Sigmoid colon (tissue), 7 donors: ENCODE results near the gene AMBP. TPM values are rescaled to one million over a fixed set of nuclear protein-coding genes. Genes with fewer than 3 reads are reported as not detected.

Experiments
- DNase-seq: peaks from one replicate; pipeline ENCODE4 v3.0.0-alpha.2; 2019
- H3K27ac ChIP-seq, 4 donors: fragments of 200-600 bp; sonication (generic); one replicate each; pipeline ENCODE4 v1.5.1; 2016 to 2019; ENCODE audit warnings: mild to moderate bottlenecking in 1 of 4
- H3K27me3 ChIP-seq, 3 donors: fragments of 200-600 bp; sonication (generic); one replicate each; pipeline ENCODE4 v1.5.1; 2019; ENCODE audit warnings: mild to moderate bottlenecking in 1 of 3
- H3K36me3 ChIP-seq, 4 donors: fragments of 200-600 bp; sonication (generic); one replicate each; pipeline ENCODE4 v1.5.1; 2016 to 2019
- H3K4me1 ChIP-seq, 4 donors: fragments of 200-600 bp; sonication (generic); one replicate each; pipeline ENCODE4 v1.5.1; 2017 to 2019
- H3K4me3 ChIP-seq, 4 donors: fragments of 200-600 bp; sonication (generic); one replicate each; pipeline ENCODE4 v1.5.1; 2017 to 2019; ENCODE audit warnings: mild to moderate bottlenecking in 2 of 4, moderate library complexity in 1 of 4
- H3K9me3 ChIP-seq, 4 donors: fragments of 200-600 bp in 3 of 4; sonication (generic) in 3 of 4; one replicate each; pipeline versions ENCODE4 v1.5.1 to v1.6.1; 2013 to 2019
- EP300 ChIP-seq, 4 donors: sonication (generic); formaldehyde crosslinking; IDR thresholded peaks; one replicate each; pipeline ENCODE4 v1.6.1; 2017; ENCODE audit warnings: antibody characterized with exemption in 4 of 4
- POLR2A ChIP-seq, 2 donors: fragments of 450-650 bp; IDR thresholded peaks; one replicate each; pipeline ENCODE4 v1.6.1; 2016; ENCODE audit warnings: antibody characterized with exemption in 2 of 2, mild to moderate bottlenecking in 2 of 2, moderate library complexity in 2 of 2
- POLR2AphosphoS5 ChIP-seq, 4 donors: sonication (generic); formaldehyde crosslinking; IDR thresholded peaks; one replicate each; pipeline ENCODE4 v1.6.1; 2017; ENCODE audit warnings: antibody characterized with exemption in 4 of 4
- WGBS, 2 donors: extraction: QIAGEN DNeasy Blood & Tissue Kit; methylation state at CpG; one replicate each; pipeline ENCODE4 v1.1.7; 2013; 5-methylcytosine and 5-hydroxymethylcytosine counted together
- intact Hi-C: fragments of 100-400 bp; cut with DNase I; formaldehyde crosslinking; loops from one replicate; pipeline ENCODE4 v1.15.1; 2023
- polyA plus RNA-seq, 3 donors: library from polyadenylated mRNA; stranded (reverse); fragments of 200-250 nt; gene quantifications; one replicate each; pipeline ENCODE4 v1.2.3, GENCODE V29; 2013
- total RNA-seq, 4 donors: library from RNA; depleted of rRNA; stranded (reverse); fragments of >200 nt; gene quantifications; one replicate each; pipeline ENCODE4 v1.1.0, GENCODE V29; 2016
- TF ChIP-seq, protein P1 (sequence below), 4 experiments: fragments of 450-650 bp in 3 of 4; fragments of 200-600 bp in 1 of 4; IDR thresholded peaks; one replicate each; pipeline ENCODE4 v1.5.1; 2016 to 2019; ENCODE audit warnings: antibody characterized with exemption in 4 of 4, mild to moderate bottlenecking in 3 of 4, moderate library complexity in 2 of 4
- donor health status: healthy with polysubstance abuse.
- donor health status: Bipolar disorder and iron deficiency.
- donor health status: healthy.

AMBP gene
- total and polyA plus RNA-seq, 7 donors = 0.66 TPM; not detected in 6

DNA sequence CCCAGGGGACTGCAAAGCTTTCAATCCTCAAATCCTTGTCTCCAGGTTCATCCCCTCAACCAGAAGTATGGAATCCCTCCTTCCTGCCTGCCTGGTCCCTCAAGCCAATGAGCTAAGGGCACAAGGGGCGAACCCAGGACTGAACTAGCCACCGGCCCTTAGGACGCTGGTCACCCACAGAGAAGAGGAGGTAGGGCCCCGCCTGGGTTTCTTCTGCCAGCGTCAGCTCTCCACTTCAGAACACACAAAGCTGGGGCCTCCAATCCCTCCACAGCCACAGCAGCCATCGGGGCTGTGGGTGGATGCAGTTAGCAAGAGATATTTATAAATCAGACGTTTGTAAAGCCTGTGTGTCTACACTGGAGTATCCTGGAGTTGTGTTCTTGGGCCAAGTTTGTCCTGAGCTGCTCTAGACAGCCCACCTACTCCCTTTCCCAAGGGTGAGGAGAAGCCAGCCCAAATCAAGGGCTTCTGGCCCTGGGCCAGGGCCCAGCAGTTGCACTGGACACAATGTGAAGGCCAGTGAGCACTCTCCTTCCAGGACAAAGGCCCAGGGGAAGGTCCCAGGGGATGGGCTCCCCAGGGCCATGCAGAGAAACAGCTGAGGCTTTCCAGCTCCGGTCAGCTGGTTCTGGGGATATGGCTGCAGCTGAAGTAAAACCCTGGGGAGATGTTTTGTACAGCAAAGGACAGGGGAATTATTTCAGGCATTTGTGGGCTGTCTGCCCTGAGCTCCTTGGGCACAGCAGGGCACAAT, 18.9 kb downstream of the AMBP start:
- TF ChIP-seq EP300 (IDR thresholded peaks at IDR 0.05) = no peak
- TF ChIP-seq POLR2AphosphoS5 (IDR thresholded peaks at IDR 0.05) = no peak
- TF ChIP-seq POLR2A (IDR thresholded peaks at IDR 0.05) = no peak
- TF ChIP-seq, protein P1, sequence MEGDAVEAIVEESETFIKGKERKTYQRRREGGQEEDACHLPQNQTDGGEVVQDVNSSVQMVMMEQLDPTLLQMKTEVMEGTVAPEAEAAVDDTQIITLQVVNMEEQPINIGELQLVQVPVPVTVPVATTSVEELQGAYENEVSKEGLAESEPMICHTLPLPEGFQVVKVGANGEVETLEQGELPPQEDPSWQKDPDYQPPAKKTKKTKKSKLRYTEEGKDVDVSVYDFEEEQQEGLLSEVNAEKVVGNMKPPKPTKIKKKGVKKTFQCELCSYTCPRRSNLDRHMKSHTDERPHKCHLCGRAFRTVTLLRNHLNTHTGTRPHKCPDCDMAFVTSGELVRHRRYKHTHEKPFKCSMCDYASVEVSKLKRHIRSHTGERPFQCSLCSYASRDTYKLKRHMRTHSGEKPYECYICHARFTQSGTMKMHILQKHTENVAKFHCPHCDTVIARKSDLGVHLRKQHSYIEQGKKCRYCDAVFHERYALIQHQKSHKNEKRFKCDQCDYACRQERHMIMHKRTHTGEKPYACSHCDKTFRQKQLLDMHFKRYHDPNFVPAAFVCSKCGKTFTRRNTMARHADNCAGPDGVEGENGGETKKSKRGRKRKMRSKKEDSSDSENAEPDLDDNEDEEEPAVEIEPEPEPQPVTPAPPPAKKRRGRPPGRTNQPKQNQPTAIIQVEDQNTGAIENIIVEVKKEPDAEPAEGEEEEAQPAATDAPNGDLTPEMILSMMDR (IDR thresholded peaks at IDR 0.05) = no peak
- WGBS, 2 donors = 70 to 89% methylated on average over 8 of the region's 8 CpGs
- no peak overlapping the region for H3K4me3 ChIP-seq
- no peak for DNase-seq
- H3K9me3 ChIP-seq = no peaks in the 10 kb centered on the region
- H3K27ac ChIP-seq = no peak overlapping the region
- H3K36me3 ChIP-seq = no peaks in the 10 kb centered on the region
- peaks cover 0 to 4% (median 0%) of the 10 kb centered on the region in 3 donors for H3K27me3 ChIP-seq
- H3K4me1 ChIP-seq = no peaks in the 10 kb centered on the region
- intact Hi-C loops = no loop called here

DNA sequence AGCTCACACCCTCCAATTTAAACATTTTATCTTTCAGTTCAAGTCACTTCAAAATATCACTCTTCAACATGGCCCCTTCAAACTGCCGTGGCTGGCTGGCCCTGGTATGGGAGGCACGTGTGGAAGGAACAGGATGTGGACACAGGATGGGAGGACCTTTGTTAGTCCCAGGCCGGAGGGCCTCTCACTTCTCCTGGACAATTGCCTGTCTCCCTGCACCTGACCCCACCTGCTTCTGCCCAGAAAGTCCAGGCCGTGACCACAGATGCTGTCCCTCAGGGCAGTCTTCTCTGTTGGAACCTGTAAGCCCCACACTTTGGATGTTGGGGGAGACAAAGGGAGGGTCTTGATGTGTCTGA, 19.4 kb downstream of the AMBP start:
- Histone ChIP-seq H3K4me3 (no peak overlapping the region), H3K36me3 (no peaks in the 10 kb centered on the region), H3K27ac (no peak overlapping the region), H3K27me3 (no peaks in the 10 kb centered on the region), H3K9me3 (no peaks in the 10 kb centered on the region), H3K4me1 (no peaks in the 10 kb centered on the region)
- no peak for DNase-seq
- intact Hi-C loops = no loop called here
- no peak for TF ChIP-seq POLR2AphosphoS5 (IDR thresholded peaks at IDR 0.05)
- TF ChIP-seq, protein P1 (IDR thresholded peaks at IDR 0.05) = no peak
- no peak for TF ChIP-seq EP300 (IDR thresholded peaks at IDR 0.05)
- TF ChIP-seq POLR2A (IDR thresholded peaks at IDR 0.05) = no peak
- WGBS, 2 donors = 70 to 72% methylated on average over 4 of the region's 4 CpGs

DNA sequence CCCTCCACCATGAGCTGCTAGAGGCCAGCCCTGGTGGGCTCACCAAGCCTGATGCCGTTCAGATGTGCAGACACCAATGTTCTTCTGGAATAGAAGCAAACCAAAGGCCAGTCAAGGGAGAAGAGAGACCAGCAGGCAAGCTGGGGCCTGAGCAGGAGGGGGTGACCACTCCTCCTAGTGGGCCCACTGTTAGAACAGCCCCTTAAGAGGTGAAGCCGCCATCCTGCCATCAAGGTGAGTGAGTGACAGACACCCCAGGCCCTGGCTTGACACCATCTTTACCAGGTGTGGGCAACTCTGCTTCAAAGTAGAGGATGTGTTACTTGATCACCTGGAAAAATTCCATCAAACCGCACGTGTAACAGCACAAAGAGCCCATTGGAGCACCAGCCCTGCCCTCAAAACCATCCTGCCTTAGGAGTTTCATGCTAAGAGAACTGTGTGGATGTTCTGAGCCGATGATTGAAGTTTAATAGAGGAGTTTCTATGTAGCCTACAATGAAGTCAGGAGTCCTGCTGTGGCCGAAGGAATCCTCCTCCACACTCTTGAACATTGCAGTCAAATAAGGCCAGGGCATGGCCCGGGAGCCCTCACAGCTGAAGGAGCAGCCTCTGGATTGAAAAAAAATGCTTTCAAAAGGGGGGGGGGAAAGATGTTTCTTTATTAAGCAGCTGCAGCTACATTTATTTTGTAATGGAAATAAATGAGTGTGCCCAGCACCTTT, 20.8 kb downstream of the AMBP start:
- H3K36me3 ChIP-seq = no peaks in the 10 kb centered on the region
- H3K9me3 ChIP-seq = no peaks in the 10 kb centered on the region
- WGBS, 2 donors = 80 to 84% methylated on average over 7 of the region's 7 CpGs
- no peaks in the 10 kb centered on the region for H3K27me3 ChIP-seq
- TF ChIP-seq POLR2AphosphoS5 (IDR thresholded peaks at IDR 0.05) (no peak), POLR2A (IDR thresholded peaks at IDR 0.05) (no peak), EP300 (IDR thresholded peaks at IDR 0.05) (no peak)
- TF ChIP-seq, protein P1 (IDR thresholded peaks at IDR 0.05) = no peak
- no peaks in the 10 kb centered on the region for H3K4me1 ChIP-seq
- no peak overlapping the region for H3K4me3 ChIP-seq
- intact Hi-C loops = no loop called here
- H3K27ac ChIP-seq = no peak overlapping the region
- DNase-seq = no peak

DNA sequence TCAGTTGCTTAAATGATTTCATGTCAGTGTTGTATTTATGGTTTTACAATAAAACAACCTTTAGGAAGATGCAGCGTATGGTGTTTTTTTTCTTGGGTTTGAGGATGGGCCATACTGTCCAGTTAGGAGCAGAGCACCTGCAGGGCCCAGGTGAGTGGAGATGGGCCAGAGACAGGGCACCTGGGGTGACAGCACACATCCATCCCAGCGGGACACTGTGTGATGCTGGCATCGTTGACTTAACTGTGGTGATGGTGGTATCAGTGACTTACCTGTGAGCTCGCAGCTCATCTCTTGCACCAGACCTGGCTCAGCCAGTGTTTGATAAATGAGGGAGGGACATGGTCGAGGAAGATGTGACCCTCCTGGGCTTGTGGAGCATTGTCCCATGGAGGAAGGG, 21.6 kb downstream of the AMBP start:
- H3K4me1 ChIP-seq = no peaks in the 10 kb centered on the region
- intact Hi-C loops = no loop called here
- H3K36me3 ChIP-seq = no peaks in the 10 kb centered on the region
- WGBS, 2 donors = 94 to 96% methylated on average over 5 of the region's 5 CpGs
- H3K9me3 ChIP-seq = no peaks in the 10 kb centered on the region
- no peak for DNase-seq
- H3K4me3 ChIP-seq = no peak overlapping the region
- TF ChIP-seq EP300 (IDR thresholded peaks at IDR 0.05) (no peak), POLR2A (IDR thresholded peaks at IDR 0.05) (no peak), POLR2AphosphoS5 (IDR thresholded peaks at IDR 0.05) (no peak)
- TF ChIP-seq, protein P1 (IDR thresholded peaks at IDR 0.05) = no peak
- H3K27me3 ChIP-seq = no peaks in the 10 kb centered on the region
- no peak overlapping the region for H3K27ac ChIP-seq
